KBM-7 (cell line): ENCODE measurements around the gene IL26.
"Not testable (repeated sequence)": the region's sequence is repeated elsewhere in the genome, so short reads cannot be mapped to it uniquely, and the experiment has no call there.

Source experiments
- DNase-seq: peaks from one replicate; pipeline ENCODE4 v3.0.0-alpha.2; 2015
- in situ Hi-C: fragments of 300-500 bp; cut with MboI; formaldehyde crosslinking; loops from 2 replicates; pipeline ENCODE4 v1.14.3; 2020; ENCODE audit warnings: low sequenced_read_pairs, low pct_unique_long_range_greater_than_20kb, mixed read lengths

Gene IL26

DNA sequence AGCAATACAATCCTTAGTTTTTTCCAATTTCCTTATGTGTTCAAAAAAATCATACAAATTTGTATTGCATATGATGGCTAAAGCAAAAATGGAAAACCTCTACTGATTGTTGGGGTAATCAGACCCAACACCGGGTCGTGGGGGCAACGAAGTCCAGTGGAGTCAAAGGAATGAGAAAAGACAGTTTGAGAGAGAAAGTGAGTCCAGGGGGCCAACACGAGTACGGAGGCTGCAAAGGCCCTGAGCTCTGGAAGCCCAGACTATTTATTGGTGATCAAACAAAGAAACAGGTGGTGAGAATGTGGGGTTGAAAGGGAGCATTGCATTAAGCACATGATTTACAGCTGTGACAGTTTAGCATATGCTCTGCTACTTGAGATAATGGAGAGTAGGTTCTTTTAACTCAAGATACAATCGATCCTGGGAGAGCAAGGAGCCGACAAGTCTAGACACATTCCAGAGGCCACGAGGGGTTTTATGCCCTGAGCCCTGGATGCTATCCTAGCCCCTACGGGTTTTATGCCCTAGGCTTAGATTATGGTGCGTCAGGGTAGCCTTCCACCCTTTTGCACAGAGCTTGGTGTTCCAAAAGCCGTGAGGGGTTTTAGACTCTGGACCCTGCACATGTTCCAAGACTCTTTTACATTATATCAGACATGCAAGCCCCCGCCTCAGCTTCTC lies 16.4 kb downstream of the IL26 start:
- DNase-seq, in situ Hi-C loops: not testable (repeated sequence)

GRCh38 chr12:68207276-68207675 lies 18.3 kb downstream of the IL26 start:
- DNase-seq = no peak
- in situ Hi-C loops = no loop called here

GRCh38 chr12:68206446-68206845 lies 19.2 kb downstream of the IL26 start:
- no peak for DNase-seq
- in situ Hi-C loops = no loop called here

DNA sequence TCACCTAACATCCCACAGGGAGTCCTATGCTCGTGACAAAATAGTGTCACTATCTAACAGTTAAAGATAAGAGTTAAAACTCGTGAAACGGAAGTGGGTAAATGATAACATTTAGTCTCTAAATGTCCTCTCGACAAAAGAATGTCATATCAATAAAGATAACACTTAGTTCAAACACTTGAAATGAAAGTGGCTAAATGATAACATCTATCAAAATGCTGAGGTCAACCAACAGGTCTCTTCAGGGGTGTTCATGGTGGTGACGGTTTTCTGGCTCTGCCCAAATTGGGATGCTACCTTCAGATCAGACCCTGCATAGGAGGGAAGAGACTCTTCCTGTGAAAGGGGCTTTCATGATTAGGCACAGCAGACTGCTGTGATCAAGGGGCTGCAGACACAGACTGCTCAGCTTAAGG lies 22.1 kb downstream of the IL26 start:
- DNase-seq = no peak

DNA sequence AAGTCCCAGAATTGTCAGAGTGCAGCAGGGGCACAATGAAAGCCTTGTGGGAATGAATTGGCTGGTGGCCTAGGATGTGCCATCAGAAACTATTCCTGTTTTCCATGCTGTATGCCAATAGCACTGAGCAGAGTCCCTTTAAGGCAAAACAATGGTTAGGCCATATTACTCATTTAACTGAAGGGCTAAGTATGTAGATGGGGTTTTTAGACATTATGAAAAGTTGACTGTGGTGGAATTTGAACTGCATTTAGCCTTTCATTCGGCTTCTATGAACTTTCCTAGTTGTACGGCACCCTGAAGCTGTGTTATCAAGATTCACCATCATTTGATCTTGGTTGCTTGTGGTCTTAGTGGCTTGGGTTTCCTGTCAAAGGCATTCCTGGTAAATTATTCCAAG lies 24.8 kb downstream of the IL26 start:
- in situ Hi-C loops = no loop called here
- no peak for DNase-seq

More for the DNA sequence above, 22.1 kb downstream of the IL26 start:
- in situ Hi-C loops = no loop called here

DNA sequence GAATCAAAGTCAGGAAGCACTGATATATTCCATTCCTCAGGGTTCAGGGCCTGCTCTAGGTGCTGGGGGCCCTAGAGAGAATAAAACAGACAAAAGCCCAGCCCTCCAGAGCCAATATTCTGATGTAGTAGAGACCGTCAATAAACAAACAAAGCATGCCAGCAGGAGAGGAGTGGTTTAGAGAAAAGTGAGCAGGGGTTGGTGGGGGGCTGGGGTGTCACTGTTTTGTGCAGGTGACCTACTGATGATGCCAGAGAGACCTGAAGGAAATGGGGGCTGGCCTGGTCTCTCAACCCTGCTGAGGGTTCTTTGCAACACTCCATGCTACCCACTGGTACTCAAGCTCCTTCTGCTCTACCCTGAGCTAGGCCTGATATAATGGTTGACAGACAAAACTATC lies 26.5 kb downstream of the IL26 start:
- in situ Hi-C loops = no loop called here
- DNase-seq = no peak

- DNase-seq = no peak
- in situ Hi-C loops = no loop called here
These were observed 27.0 kb downstream of the IL26 start for GRCh38 chr12:68198507-68199086.

- DNase-seq = no peak
- in situ Hi-C loops = no loop called here
These were observed 35.3 kb downstream of the IL26 start for GRCh38 chr12:68190301-68190700.

DNA sequence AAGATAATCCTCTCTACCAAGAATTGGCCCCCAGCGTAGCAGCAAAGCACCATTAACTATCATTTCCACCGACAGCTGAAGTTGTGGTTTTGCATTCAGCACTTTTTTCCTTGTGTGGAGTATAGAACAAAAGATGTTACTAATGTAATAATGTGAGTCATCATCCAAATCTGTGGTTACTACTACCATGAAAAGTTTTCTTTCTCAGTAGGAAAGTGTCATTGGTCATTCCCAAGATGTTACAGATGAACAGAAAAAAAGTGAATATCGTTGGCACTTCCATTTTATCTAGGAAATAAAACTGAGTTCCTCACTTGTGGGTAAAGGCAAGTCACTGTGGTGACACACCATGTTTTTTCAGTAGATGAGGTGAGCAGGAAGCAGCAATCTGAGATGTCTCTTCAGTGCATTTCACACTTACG lies 35.8 kb downstream of the IL26 start:
- DNase-seq = no peak
- in situ Hi-C loops = no loop called here

GRCh38 chr12:68185598-68185997 lies 40.0 kb downstream of the IL26 start:
- no peak for DNase-seq
- in situ Hi-C loops = no loop called here

DNA sequence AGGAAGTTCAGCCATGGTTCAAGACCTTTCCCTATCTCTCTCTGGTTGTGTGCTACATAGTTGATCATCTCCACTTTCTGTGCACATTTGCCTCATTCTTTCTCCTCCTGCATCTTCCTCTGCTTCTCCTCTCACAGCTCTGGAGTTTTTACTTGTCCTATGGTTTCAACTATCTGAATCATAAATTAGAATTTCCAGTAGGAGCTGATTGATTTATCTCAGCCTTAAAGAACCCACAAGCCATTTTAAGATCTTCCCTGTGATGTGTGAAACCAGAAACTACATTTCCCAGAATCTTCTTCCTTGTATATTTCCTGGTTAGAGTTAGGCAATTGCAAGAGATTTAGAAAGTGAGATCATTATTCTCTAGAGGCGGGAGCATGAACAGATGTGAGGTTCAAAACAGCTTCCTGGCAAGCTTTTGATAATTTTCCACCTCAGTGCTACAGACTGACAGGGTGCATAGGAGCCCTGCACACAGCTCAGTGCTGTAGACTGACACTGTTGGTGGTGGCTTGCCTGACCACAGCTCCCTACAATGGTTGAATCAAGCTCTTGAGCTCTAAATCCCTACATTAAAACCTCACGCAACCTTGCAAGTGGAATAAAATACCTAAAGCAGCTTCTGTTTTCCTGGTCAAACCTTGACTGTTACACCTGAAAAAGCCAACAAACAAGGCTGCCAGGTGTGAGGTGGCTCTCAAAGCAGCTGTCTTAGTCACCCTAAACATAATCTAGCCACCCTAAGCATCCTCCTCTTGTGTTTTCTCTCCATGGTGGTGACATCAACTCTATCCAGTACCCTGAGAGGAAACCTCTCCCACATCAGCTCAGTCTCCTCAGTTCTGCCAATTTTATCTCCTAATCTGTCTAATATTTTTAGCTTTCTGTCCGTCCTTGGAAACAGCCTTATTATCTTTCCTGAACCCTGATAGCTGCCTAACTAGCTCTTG lies 44.5 kb downstream of the IL26 start:
- DNase-seq = no peak
- in situ Hi-C loops = no loop called here

DNA sequence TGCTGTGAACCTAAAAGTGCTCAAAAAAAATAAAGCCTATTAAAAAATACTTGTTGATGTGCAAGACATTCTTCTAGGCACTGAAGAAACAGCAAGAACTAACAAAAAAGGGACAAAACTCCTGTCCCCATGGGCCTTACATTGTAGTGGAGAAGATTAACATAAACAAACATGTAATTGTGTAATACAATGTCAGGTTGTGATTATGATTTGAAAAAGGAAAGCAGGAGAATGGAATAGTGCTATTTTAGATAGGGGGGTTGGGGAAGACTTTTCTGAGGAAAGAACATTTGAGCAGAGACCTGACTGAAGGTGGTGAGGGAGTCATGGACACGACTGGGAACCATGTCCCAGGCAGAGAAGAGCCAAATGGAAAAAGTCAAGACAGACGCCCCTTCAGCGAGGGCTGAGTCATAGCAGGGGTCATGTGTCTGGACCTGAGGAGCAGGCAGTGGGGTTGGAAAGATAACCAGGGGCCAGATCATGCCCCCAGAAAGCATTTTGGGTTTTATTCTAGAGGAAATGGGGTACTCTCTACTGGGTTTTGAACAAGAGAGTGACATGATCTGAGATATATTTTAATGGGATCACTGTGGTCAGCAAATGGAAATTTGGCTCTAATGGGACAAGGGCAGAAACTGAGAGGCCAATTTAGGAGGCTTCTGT lies 46.7 kb downstream of the IL26 start:
- in situ Hi-C loops = no loop called here
- DNase-seq = no peak

GRCh38 chr12:68178184-68178583 lies 47.4 kb downstream of the IL26 start:
- in situ Hi-C loops = no loop called here
- DNase-seq = no peak

GRCh38 chr12:68177562-68177961 lies 48.0 kb downstream of the IL26 start:
- DNase-seq = no peak

DNA sequence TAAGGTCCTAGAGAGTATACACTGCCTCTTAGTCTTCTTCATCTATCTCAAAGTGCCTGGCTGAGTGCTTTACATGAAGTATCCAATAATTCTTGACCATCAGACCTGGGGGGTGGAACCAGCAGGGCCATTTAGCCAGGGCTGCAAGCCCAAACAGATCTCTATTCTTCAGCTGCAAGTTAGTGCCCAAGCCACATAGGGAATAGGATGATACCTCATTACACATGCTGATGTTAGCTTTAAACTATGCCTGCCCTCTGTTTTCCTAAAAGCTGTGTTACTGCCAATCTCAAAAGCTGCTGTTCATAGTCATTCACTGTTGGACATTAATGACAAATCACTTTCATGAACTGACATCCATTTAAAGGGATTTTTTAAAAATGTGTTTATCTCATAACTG lies 49.4 kb downstream of the IL26 start:
- no peak for DNase-seq
- in situ Hi-C loops = no loop called here

More at GRCh38 chr12:68177562-68177961, 48.0 kb downstream of the IL26 start:
- in situ Hi-C loops = no loop called here

GRCh38 chr12:68175557-68176061 lies 50.0 kb downstream of the IL26 start:
- DNase-seq = no peak
- in situ Hi-C loops = no loop called here

- in situ Hi-C loops, DNase-seq: not testable (repeated sequence)
These were observed 50.8 kb downstream of the IL26 start for GRCh38 chr12:68174761-68175160.

- no peak for DNase-seq
- in situ Hi-C loops = no loop called here
These were observed 51.8 kb downstream of the IL26 start for GRCh38 chr12:68173792-68174191.

GRCh38 chr12:68170726-68171125 lies 54.9 kb downstream of the IL26 start:
- DNase-seq = no peak
- in situ Hi-C loops = no loop called here
